Esophagus squamous epithelium (tissue), 5 donors: ENCODE results near the gene EGFR. TPM values are rescaled to one million over a fixed set of nuclear protein-coding genes. Genes with fewer than 3 reads are reported as not detected.

Source experiments
- DNase-seq: peaks from one replicate; lab custom pipeline; 2025; lab: John Stamatoyannopoulos, UW
- H3K27ac ChIP-seq, 4 donors: fragments of 200-600 bp; sonication (generic); one replicate each; pipeline ENCODE4 v1.5.1; 2016 to 2019; ENCODE audit warnings: mild to moderate bottlenecking in 1 of 4
- H3K27me3 ChIP-seq, 4 donors: fragments of 200-600 bp; sonication (generic); 1 replicate in 3 of 4; 2 replicates in 1 of 4; pipeline versions ENCODE4 v1.5.1 to v1.6.0; 2017 to 2021; ENCODE audit warnings: antibody characterized with exemption in 1 of 4
- H3K36me3 ChIP-seq, 3 donors: fragments of 200-600 bp; sonication (generic); one replicate each; pipeline ENCODE4 v1.5.1; 2016 to 2019
- H3K4me1 ChIP-seq, 3 donors: fragments of 200-600 bp; sonication (generic); one replicate each; pipeline ENCODE4 v1.5.1; 2017 to 2019
- H3K4me3 ChIP-seq, 4 donors: fragments of 200-600 bp; sonication (generic); 1 replicate in 3 of 4; 2 replicates in 1 of 4; pipeline ENCODE4 v1.5.1; 2016 to 2019; ENCODE audit warnings: mild to moderate bottlenecking in 2 of 4, moderate library complexity in 1 of 4
- H3K9me3 ChIP-seq, 3 donors: fragments of 200-600 bp; sonication (generic); one replicate each; pipeline ENCODE4 v1.5.1; 2016 to 2019
- POLR2A ChIP-seq, 4 donors: fragments of 450-650 bp; IDR thresholded peaks; one replicate each; pipeline ENCODE4 v1.6.1; 2017; ENCODE audit warnings: antibody characterized with exemption in 4 of 4, mild to moderate bottlenecking in 4 of 4, moderate library complexity in 3 of 4
- whole genome bisulfite sequencing, 2 donors: methylation state at CpG; one replicate each; pipeline ENCODE4 v1.1.5; 2018; 5-methylcytosine and 5-hydroxymethylcytosine counted together
- intact Hi-C: fragments of 100-400 bp; cut with DNase I; formaldehyde crosslinking; loops from one replicate; pipeline ENCODE4 v1.15.0; 2022
- total RNA-seq, 4 donors: library from RNA; depleted of rRNA; stranded (reverse); fragments of >200 nt; gene quantifications; one replicate each; pipeline ENCODE4 v1.1.0, GENCODE V29; 2016
- TF ChIP-seq, protein P1 (sequence below), 6 experiments: fragments of 450-650 bp in 4 of 6; fragments of 200-600 bp in 2 of 6; sonication (generic) in 2 of 6; IDR thresholded peaks; one replicate each; pipeline ENCODE4 v1.5.1; 2016 to 2019; ENCODE audit warnings: antibody characterized with exemption in 6 of 6, mild to moderate bottlenecking in 4 of 6, moderate library complexity in 4 of 6
- donor health status: DM: yes; HTN: yes; CAD: no.

Gene EGFR
- total RNA-seq, 4 donors from 2014 or later = 66.1 to 108 (median 72.3) TPM

DNA sequence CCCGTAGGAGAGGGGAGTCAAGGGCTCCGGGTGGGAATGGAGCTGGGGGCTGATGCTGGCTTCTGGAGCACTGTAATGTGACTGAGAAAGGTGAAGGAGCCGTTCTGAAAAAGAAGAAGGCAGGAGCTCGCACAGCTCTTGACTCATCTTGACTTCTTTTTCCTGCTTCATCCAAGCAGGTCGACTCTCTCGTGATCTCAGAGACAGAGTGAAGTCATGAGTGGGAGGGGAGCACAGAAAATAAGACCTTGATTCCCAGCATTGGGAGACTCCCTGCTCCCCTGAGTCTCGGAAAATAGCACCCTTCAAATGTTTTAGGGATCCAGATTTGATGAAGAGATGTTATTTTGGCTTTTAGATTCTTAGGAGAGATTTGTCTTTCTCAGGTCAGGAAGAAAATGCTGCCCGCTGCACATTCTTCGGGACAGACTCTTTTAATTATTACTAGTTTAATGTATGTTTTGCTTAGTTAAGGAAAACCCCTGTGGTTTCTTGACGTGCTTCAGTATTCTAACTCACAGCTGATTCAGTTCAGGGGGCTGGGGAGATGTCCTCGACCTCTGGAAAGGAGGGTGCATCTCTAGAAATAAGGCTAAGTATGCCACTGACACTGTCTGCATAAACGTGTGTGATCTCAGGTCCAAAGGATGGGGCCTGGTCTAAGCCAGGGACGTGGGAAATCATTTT, 34.1 kb downstream of the EGFR start:
- H3K27ac ChIP-seq = peak overlapping the region; percentile 82 to 86 (median 85)

DNA sequence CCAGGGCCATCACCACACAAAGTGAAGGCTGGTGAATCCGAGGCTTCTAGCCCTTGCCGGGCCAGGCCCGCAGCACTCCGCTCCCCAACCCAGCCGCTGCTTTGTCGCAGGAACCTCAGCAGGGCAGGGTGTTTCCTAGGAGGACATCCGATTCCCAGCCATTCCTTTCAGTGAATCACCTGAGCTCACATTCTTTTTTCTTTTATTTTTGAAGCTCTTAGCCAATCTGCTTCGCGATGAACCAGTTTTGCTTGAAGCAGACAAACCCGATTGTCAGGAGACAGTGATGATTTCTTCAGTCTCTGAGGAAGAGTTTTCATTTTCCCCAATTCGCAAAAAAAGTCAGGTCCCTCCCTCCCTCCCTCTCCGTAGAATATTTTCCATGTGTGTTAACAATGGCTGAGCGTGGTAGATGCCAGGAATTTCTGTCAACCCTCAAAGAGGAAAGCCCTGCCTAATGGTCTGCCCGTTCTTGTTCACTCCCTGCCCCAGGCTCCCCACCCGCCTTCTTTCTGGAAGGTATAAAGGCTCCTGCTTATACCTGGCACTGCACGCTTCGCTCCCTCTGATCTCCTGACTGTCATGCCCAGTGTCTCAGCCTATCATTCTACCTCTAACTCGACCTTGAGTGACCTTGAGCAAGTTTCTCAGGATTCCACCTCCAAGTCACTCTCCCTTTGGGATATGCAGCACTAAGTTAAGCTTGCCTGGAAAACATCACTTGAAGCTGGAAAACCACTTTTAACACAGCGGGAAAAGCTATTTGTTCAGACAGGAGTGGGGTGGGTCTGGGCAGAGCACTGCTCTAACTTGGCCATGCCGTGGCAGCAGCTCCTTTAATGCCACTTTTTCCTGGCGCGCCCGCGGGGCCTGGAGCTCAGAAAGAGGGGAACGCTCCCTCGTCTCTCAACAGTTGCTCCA, 35.1 kb downstream of the EGFR start:
- Histone ChIP-seq H3K4me1 (peaks cover 38 to 91% (median 60%) of the 10 kb centered on the region in 3 donors), H3K27me3 (no peaks in the 10 kb centered on the region), H3K4me3 (peak overlapping the region in 3 of 4 donors; percentile 2 to 33 (median 25)), H3K36me3 (no peaks in the 10 kb centered on the region), H3K27ac (peak overlapping the region; percentile 82 to 86 (median 85)), H3K9me3 (no peaks in the 10 kb centered on the region)
- DNase-seq = no peak
- intact Hi-C loops = no loop called here
- TF ChIP-seq, protein P1, sequence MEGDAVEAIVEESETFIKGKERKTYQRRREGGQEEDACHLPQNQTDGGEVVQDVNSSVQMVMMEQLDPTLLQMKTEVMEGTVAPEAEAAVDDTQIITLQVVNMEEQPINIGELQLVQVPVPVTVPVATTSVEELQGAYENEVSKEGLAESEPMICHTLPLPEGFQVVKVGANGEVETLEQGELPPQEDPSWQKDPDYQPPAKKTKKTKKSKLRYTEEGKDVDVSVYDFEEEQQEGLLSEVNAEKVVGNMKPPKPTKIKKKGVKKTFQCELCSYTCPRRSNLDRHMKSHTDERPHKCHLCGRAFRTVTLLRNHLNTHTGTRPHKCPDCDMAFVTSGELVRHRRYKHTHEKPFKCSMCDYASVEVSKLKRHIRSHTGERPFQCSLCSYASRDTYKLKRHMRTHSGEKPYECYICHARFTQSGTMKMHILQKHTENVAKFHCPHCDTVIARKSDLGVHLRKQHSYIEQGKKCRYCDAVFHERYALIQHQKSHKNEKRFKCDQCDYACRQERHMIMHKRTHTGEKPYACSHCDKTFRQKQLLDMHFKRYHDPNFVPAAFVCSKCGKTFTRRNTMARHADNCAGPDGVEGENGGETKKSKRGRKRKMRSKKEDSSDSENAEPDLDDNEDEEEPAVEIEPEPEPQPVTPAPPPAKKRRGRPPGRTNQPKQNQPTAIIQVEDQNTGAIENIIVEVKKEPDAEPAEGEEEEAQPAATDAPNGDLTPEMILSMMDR (IDR thresholded peaks at IDR 0.05) = peak in 5 of 6 experiments; percentile 15 to 45 (median 37)
- no peak for TF ChIP-seq POLR2A (IDR thresholded peaks at IDR 0.05)
- 26 to 51% methylated on average over 24 to 25 of the region's 26 CpGs for WGBS, 2 donors

More for the DNA sequence above, 34.1 kb downstream of the EGFR start:
- Histone ChIP-seq H3K4me3 (peak overlapping the region in 1 of 4 donors; percentile 2), H3K4me1 (peaks cover 45 to 99% (median 69%) of the 10 kb centered on the region in 3 donors), H3K36me3 (no peaks in the 10 kb centered on the region), H3K27me3 (no peaks in the 10 kb centered on the region), H3K9me3 (no peaks in the 10 kb centered on the region)
- no peak for DNase-seq
- no peak for TF ChIP-seq POLR2A (IDR thresholded peaks at IDR 0.05)
- TF ChIP-seq, protein P1 (IDR thresholded peaks at IDR 0.05) = no peak
- intact Hi-C loops = no loop called here
- WGBS, 2 donors = 39 to 57% methylated on average over 12 to 13 of the region's 13 CpGs

DNA sequence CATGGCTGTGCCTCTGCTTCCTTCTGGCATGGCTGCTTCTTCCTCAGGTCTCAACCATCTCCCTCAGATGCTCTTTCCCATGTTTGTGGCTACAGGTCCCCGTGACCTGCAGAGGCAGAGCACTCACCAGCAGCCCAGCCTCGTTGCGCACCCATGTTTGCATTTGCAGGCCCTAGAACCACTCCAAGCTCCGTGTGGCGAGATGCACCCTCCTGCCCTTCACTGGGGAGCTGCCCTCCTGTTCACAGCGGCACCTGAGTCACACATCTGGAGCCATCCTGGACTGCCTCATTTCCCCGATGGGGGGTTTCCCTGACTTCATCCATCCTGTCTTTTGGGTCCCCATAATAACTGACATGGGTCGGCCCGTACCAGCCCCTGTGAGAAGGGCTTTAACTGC, 35.9 kb downstream of the EGFR start:
- no peaks in the 10 kb centered on the region for H3K27me3 ChIP-seq

DNA sequence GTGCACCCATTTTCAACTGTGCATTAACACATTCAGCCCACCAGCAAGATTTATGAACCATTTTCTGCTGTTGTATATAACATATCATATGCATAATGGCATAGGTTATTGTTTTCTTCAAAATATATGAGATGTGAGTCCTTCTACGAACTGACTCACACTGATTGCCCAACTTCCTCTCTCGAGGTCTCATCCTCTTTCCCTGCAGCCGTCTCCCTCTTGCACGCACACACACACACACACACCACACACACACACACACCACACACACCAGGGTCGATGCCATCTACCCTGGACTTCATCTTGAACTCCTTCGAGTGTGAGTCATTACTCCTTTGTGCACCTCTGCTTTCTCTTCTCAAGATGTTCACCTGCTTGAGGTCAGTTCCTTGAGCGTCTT, 36.7 kb downstream of the EGFR start:
- no peak for TF ChIP-seq POLR2A (IDR thresholded peaks at IDR 0.05)
- TF ChIP-seq, protein P1 (IDR thresholded peaks at IDR 0.05) = no peak
- Histone ChIP-seq H3K36me3 (no peaks in the 10 kb centered on the region), H3K9me3 (no peaks in the 10 kb centered on the region), H3K27me3 (no peaks in the 10 kb centered on the region), H3K4me3 (no peak overlapping the region), H3K27ac (peak overlapping the region; percentile 82 to 86 (median 85)), H3K4me1 (peaks cover 38 to 81% (median 54%) of the 10 kb centered on the region in 3 donors)
- WGBS, 2 donors = 41 to 49% methylated on average over 7 of the region's 7 CpGs
- intact Hi-C loops = no loop called here
- DNase-seq = no peak

More for the DNA sequence above, 35.9 kb downstream of the EGFR start:
- H3K9me3 ChIP-seq = no peaks in the 10 kb centered on the region
- H3K4me3 ChIP-seq = peak overlapping the region in 1 of 4 donors; percentile 33
- H3K4me1 ChIP-seq = peaks cover 38 to 85% (median 55%) of the 10 kb centered on the region in 3 donors
- WGBS, 2 donors = 65 to 66% methylated on average over 8 to 9 of the region's 9 CpGs
- H3K27ac ChIP-seq = peak overlapping the region; percentile 82 to 86 (median 85)
- TF ChIP-seq, protein P1 (IDR thresholded peaks at IDR 0.05) = no peak
- TF ChIP-seq POLR2A (IDR thresholded peaks at IDR 0.05) = no peak
- intact Hi-C loops = no loop called here
- no peaks in the 10 kb centered on the region for H3K36me3 ChIP-seq
- DNase-seq = no peak
